ENCODE results near the gene MAP3K4.

MAP3K4 gene

DNA sequence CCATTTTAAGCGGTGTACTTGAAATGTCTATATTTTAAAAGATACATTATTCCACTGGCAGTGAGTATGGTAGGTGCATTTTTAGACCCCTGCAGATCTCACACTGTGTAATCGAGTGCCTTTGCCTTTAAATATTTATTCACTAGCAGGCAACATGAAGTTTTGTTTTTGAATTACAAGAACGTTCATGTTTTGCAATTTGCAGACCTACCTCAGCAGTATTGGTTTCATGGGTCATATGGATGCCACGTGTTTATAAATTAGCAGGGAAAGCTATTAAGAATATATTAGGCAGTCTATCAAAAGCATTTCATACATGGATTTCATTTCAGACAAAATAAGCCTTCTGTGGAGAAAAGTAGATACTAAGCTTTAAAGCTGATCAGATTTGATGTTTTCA lies 7.2 kb downstream of the MAP3K4 start:
- DNase-seq (ENCODE audit: low read depth in 2 of 2, low spot score in 1 of 2): no peak

DNA sequence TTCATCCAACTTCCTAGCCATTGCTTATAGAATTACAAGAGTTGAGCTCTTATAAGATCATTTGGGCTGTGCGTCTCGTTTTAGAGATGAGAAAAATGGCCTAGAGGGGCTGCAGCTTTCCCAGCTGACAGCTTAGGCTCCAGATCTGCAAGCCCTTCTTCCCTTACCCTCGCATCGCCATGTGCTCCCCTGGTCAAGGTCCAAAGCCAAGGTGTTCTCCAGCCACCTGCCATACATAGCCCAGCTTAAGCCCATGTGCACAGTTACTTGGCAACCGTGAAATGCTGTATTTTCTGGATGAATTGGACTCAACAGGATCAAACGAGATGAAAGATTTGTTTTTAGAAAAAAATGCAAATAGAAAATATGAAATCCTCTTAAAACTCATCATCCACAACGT lies 7.9 kb downstream of the MAP3K4 start:
- no peak for DNase-seq (ENCODE audit: low read depth in 2 of 2, low spot score in 1 of 2)

- no peak for DNase-seq (ENCODE audit: low read depth in 2 of 2, low spot score in 1 of 2)
These were observed 9.1 kb downstream of the MAP3K4 start for GRCh38 chr6:161000632-161001031.

- DNase-seq (ENCODE audit: low read depth in 2 of 2, low spot score in 1 of 2): no peak
These were observed 9.9 kb downstream of the MAP3K4 start for GRCh38 chr6:161001421-161001820.

GRCh38 chr6:161003336-161003735 lies 11.8 kb downstream of the MAP3K4 start:
- no peak for DNase-seq (ENCODE audit: low read depth in 2 of 2, low spot score in 1 of 2)

DNA sequence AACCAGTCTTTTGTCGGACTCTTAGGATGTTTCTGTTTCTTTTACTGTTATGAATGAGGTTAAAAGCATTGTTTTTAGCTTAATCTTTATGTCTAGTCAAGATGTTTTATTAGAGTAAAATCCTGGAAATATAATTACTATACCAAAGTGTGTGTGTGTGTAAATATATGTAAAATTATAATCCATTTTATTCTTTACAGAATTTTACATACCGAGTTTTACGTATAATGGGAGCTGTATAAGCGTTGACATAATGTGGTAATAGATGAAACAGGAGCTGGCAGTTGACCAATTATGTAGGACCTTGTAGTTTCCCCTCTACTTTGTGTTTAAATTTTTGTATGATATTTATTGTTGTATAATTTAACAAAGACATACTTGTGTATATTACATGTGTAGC lies 16.7 kb downstream of the MAP3K4 start:
- DNase-seq (ENCODE audit: low read depth in 2 of 2, low spot score in 1 of 2): no peak

DNA sequence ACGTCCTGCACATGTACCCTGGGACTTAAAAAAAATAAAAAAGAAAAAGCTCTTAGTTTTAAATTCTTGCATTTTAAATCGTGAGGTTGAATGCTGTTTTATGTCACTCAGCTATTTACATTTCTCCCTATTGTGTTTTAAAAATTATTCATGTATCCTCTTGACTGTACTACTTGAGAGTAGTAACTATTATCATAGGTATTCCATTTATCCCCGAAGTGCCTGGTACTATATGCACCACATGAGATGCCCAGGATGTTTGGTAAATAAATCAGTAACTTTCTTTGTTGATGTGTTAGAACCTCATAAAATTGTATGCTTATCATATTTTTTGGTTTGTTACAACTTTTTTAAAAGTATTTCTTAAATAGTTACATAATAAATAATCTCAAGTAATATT lies 18.4 kb downstream of the MAP3K4 start:
- DNase-seq (ENCODE audit: low read depth in 2 of 2, low spot score in 1 of 2): no peak

DNA sequence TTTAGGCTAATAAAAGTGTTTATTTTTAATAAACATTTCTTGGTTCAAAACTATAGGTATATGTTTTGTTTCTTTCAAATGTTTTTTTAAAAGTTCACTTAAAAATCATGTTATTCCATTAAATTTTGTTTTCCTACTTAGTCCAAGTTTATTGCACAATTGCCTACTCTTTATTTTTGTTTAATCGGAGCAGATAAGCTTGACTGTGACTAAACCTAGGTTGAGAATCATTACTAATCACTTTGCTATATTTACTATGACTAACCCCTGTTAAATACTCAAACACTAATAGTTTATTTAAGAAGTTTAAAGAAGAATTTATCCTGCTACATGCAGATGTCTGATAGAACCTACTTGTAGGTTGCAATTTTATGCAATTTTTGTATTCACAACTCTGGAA lies 18.8 kb downstream of the MAP3K4 start:
- no peak for DNase-seq (ENCODE audit: low read depth in 2 of 2, low spot score in 1 of 2)

DNA sequence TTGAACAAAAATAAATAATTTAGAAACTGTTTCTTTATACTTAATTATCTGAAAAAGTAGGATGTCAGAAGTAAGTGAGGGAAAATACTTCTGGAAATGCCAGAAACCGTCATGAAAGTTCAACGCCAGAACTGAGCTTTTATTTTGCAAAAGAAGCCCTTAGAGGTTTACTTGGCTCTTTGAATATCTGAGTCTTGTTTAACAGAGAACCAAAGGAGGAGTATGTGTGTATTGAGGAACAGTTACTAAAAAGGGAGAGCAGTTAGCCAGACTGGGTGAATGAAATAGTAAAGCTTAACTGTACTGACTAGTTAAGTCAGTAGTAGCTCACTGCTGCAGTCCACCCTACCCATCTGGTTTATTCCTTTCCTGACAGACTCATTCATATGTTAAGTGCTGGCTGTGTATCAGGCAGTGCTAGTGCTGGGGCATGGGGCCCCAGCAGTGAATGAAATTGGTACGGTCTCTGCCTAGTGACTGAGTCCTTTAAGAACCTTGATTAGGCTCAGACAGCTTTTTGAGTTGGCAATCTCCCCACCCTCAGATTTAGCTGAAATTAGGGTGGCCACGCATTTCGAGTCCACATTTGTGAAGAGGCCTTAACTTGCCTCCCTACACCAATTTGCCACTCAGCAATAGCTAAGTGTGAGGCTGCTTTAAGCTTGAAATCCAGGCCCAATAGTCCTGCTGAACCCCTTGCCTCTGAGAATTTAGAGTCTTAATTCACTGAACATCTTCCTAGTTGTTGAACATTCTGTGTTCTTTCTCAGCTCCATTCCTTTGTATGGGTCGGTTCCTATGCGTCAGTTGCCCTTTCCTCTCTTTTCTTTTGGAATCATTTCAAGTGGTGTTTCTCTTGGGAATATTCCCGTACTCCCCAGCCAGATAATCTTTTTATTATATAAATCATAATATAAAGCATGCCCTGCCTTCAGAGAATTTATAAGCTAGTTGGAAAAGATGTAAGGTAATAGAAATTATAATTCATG lies 20.2 kb downstream of the MAP3K4 start:
- no peak for DNase-seq (ENCODE audit: low read depth in 2 of 2, low spot score in 1 of 2)

GRCh38 chr6:161013695-161014094 lies 22.1 kb downstream of the MAP3K4 start:
- DNase-seq (ENCODE audit: low read depth in 2 of 2, low spot score in 1 of 2): no peak

GRCh38 chr6:161017766-161018564 lies 26.4 kb downstream of the MAP3K4 start:
- no peak for DNase-seq (ENCODE audit: low read depth in 2 of 2, low spot score in 1 of 2)

DNA sequence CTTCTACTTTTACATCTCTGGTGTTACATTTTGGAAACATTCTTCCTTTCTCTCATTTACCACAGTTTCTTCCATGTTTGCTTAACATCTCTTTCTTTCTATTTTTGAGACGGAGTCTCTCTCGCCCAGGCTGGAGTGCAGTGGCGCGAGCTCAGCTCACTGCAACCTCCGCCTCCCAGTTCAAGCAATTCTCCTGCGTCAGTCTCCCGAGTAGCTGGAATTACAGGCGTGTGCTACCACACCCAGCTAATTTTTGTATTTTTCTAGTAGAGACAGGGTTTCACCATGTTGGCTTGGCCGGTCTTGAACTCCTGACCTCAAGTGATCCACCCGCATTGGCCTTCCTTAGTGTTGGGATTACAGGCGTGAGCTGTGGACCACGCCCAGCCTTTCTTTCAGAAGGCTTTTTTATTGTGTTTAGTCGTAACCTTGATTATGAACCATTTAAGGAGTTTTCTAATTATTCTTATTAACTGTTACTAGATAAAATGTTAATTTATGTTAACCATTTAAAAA lies 27.8 kb downstream of the MAP3K4 start:
- no peak for DNase-seq (ENCODE audit: low read depth in 2 of 2, low spot score in 1 of 2)

DNA sequence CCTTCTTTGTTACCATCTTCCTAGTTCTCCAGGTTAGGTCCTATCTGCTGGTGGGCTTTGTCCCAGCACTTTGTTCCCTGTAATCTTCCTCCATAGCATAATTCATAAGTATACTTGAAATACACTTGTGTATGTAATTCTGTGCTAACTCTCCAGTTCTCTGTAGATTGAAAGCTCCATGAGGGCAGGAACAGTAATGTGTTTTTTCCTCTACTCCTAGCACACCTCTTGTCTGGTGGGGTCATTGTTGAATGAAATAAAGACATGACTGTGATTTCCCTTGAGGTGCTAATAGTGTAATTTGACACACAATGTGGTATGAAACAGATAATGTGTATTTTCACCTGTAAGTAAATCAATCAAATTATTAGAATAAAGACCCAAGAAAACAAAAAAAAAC lies 30.0 kb downstream of the MAP3K4 start:
- DNase-seq (ENCODE audit: low read depth in 2 of 2, low spot score in 1 of 2): no peak

DNA sequence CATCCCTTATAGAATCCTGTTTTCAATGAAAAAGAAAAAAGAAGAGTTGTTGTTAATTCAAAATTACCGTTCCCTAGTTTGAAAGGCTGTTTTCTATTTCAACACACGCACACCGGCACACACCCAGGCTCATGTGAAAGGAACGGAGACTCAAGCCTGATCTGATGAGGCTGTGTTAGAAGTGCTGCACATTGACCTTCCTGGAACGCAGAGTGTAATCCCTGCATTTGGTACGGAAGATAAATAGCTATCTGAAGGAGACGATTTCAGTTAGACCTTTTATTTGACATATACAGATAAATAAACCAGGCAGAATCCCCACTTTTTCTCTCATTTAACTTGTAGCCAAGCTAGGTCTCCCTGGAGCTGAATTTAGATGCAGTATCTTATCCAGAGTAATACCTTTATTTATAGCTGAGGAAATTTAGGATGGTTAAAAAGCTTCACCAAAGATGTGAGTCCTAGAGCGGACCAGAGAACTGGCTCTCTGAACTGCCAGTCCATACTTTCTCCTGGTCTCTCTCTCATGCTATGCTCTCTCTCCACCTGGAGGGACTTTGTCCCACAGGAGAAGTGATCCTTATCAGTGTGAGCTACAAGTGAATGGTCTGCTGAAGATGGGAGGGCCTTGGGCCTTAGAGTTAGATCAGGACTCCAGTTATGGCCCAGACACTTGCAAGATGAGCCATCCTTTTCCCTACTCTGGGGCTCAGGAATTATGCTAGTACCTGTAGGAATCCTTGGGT lies 30.6 kb downstream of the MAP3K4 start:
- no peak for DNase-seq (ENCODE audit: low read depth in 2 of 2, low spot score in 1 of 2)

GRCh38 chr6:161023316-161023715 lies 31.7 kb downstream of the MAP3K4 start:
- DNase-seq (ENCODE audit: low read depth in 2 of 2, low spot score in 1 of 2): no peak

DNA sequence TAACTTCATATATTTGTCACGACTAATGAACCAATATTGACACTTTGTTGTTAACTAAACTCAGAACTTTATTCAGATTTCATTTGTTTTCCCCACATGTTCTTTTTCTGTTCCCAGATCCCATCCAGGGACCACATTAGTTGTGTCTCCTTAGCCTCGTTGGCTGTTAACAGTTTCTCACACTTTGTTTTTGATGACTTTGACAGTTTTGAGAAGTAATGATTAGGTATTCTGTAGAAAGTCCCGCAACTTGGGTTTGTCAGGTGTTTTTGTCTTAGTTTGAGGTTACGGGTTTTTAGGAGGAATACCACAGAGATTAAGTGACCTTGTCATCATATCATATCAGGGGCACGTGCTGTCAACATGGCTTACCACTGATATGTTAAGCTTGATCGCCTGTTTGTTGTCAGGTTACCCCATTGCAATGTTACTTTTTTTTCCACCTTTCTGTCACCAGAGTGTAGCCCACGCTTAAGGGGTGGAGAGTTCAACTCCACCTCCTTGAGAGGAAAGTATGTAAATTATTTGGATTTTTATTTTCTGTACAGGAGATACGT lies 32.9 kb downstream of the MAP3K4 start:
- DNase-seq (ENCODE audit: low read depth in 2 of 2, low spot score in 1 of 2): no peak

DNA sequence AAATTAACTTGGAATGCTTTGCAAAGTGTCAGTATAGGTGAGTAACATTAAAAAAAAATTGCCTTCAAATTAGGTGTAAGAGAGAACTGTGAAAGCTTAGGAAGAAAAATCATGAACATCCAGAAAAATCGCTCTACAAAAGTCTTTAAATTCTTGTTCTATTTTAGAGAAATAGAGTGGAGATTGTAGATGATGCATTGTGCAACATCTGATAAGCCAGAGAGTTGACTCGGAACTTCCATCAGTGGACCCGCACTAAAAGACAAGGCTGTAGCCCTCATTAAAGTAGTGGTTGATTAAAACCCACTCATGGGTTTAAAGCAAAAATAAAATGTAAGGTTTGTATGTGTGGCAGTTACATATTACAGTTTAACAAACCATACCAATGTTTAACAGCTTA lies 35.8 kb downstream of the MAP3K4 start:
- no peak for DNase-seq (ENCODE audit: low read depth in 2 of 2, low spot score in 1 of 2)

DNA sequence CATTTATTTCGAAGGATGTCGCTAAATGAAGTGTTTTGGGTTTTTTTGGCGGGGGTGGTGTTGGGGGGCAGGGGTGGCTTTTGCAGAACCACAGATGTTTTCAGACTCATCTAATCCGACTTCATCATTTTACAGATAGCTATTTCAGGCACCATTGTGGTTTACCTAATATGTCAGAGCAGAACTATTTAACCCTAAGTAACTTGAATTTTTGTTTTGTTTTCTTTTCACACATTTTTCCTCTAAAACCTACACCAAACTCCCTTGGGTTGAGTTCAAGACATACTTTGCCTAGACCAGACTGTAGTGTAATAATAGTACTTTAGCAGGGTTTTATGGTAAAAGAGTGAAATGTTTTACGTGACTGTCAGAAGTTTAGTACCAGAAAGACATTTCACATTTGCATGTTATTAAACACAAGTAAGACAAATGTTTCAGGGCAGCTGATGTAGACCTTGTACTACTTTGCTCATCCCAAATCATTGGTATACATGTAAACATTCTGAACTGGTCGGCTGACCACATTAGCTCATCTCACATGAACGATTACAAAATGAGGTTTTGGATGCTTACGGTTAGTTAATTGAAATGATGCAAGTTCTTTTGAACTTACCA lies 37.7 kb downstream of the MAP3K4 start:
- no peak for DNase-seq (ENCODE audit: low read depth in 2 of 2, low spot score in 1 of 2)

- DNase-seq (ENCODE audit: low read depth in 2 of 2, low spot score in 1 of 2): no peak
These were observed 40.3 kb downstream of the MAP3K4 start for GRCh38 chr6:161031721-161032495.

- DNase-seq (ENCODE audit: low read depth in 2 of 2, low spot score in 1 of 2): no peak
These were observed 42.1 kb downstream of the MAP3K4 start for GRCh38 chr6:161033667-161034066.

Data from stimulated activated CD8-positive, alpha-beta memory T cell treated with anti-CD3 and anti-CD28 coated beads, Interleukin-4, amount 100 ng/mL, for 1 hour (primary cell).